Glomerular visceral epithelial cell (primary cell): ENCODE data around the gene HSD3B7.

Experiments
- DNase-seq: peaks from one replicate; pipeline ENCODE4 v3.0.0-alpha.2; 2016; ENCODE audit errors: extremely low spot score

The HSD3B7 gene

DNA sequence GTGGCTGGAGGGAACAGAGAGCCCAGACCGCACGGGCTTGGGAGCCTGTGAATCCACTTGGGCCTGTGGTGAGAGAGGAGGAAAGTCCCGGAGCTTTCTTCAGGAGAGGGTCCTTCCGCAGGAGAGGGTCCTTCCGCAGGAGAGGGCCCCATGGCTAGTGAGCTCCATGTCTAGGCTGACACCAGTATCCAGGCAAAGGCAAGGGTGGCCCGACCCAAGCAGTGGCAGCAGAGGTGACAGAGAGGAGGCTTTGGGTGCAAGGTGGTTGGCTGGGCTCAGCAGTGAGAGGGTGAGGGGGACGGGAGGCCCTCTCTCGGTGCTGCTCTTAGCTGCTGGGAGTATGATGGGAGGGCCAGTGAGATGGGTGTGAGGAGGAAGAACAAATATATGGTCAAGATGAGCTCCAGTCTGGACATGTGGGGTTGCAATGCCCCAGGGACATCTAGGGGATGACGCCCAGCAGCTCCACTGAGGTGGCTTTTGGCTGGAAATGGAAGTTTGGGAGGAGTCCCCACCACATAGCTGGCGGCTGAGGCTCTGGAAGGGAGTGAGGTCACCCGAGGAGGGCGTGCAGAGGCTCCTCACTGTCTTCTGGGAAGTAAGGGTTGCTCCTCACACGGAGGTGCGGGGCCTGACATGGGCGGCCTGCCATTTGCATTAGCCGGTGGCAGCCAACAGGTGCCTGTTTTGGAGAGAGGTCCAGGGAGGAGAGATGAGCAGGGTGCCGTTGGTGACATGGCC is 2.3 kb upstream of the HSD3B7 start:
- no peak for DNase-seq

GRCh38 chr16:30983289-30983889 is 1.6 kb upstream of the HSD3B7 start:
- no peak for DNase-seq

DNA sequence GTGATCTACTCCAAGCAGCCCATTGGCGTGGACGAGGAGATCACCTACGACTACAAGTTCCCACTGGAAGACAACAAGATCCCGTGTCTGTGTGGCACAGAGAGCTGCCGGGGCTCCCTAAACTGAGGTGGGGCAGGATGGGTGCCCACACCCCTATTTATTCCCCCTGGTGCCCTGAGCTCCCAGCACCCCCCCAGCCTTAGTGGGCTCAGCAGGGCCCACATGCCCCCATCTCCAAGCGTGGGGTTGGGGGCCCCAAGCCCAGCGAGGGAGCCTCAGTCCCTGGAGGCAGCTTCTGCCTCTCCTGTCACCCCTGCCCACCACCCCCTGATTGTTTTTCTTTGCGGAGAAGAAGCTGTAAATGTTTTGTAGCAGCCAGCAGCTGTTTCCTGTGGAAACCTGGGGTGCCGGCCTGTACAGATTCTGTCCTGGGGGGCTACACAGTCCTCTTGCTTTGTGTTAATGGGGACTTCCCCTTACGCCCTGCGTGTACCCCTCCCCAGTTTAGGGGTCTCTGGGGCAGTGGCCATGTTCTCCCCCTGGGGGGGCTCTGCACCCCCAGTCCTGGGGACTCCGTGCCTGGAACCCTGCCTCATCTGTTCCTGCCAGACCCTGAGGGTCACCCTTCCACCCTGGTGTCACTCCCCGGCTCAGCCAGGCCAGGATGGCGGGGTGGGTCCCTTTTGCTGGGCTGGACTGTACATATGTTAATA is 953 bp upstream of the HSD3B7 start:
- no peak for DNase-seq

- DNase-seq: peak; percentile 76
These were observed 558 bp downstream of the HSD3B7 start for GRCh38 chr16:30985401-30986128.

DNA sequence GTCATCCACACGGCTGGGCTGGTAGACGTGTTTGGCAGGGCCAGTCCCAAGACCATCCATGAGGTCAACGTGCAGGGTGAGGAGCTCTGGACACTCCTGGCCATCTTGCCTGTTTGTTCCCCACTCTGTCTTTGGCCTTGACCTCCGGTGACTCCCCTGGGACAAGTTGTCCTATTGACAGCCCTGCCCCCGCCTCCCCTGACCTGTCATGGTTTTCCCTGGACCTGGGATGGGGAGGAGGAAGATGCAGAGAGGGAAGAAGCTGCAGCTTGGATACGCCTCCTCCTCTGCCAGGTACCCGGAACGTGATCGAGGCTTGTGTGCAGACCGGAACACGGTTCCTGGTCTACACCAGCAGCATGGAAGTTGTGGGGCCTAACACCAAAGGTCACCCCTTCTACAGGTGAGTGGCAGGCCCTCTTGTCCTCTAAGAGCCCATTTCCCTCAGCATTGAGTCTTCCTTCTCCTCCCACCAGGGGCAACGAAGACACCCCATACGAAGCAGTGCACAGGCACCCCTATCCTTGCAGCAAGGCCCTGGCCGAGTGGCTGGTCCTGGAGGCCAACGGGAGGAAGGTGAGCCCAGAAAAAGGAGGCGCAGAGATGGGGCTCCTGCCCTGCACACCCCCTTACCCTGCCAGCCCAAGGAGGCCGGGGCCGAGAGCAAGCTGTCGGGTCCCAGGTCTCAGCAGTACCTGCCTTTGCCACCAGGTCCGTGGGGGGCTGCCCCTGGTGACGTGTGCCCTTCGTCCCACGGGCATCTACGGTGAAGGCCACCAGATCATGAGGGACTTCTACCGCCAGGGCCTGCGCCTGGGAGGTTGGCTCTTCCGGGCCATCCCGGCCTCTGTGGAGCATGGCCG is 1.4 kb downstream of the HSD3B7 start:
- no peak for DNase-seq

GRCh38 chr16:30987581-30988190 is 2.7 kb downstream of the HSD3B7 start:
- no peak for DNase-seq

DNA sequence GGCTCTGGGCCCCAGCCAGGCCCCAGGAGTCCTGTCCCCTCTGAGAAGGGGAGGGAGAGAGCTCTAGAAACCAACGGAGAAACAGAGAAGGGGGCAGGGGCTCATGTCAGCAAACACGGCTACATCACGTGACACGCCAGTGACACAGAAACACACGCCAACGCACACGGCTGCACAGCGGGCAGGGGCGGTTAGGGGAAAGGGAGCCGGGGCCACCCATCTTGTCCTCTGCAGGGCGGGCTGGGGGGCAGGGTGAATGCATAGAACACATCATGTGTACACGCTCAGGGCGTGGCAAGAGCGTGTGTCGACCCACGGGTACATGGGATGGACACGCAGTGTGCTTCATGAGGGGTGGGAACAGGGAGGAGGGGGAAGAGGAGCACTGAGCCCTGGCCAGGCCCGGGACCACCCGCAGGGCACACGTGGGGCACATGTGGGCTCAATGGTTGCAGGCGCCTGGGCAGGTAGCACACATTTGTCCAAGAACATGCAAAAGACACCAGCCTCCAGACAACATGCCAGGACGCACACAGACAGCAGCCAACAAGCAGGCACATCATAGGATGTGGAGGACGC is 4.6 kb downstream of the HSD3B7 start:
- no peak for DNase-seq

GRCh38 chr16:30990105-30990504 is 5.1 kb downstream of the HSD3B7 start:
- no peak for DNase-seq

DNA sequence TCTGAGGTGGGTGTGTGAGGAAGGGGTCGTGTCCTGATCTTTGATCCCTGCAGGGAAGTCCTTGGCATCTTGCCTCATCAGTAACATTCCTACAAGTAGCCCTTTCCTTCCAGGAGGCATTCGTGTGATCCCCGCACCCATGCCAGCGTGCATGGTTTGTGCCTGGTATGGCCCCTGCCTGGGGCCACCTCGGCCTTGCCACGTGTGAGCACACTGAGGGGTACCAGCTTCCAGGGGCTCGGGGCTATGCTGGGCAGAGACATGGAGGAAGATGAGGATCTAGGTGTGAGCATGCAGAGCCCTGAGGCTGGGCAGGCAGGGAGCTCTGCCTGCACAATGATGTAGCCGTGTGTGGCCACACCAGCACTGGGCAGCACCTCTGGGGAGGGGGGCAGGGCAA is 6.0 kb downstream of the HSD3B7 start:
- DNase-seq: no peak

DNA sequence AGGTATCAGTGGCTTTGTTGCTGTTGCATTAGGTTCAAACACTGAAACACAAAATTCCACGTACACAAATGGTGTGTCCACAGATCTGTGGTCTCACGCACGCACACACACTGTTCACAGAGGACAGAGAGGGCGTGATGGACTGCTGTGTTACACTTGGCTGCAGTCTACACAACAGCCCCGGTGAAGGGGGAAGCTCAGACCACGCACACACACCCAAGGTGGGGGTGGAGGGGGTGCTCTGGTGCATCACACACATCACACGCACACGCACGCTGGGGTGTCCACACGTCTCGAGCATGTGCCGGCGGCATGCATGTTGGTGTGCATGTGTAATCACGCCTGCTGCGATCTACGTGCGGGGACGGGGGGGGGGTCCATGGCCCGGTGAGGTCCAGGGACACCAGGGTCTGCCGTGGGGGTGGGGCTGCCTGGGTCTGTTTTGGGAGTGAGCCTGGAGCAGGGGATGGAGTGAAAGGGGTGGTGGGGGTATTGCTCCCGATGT is 7.3 kb downstream of the HSD3B7 start:
- DNase-seq: no peak

GRCh38 chr16:30992931-30993816 is 8.2 kb downstream of the HSD3B7 start:
- DNase-seq: no peak

DNA sequence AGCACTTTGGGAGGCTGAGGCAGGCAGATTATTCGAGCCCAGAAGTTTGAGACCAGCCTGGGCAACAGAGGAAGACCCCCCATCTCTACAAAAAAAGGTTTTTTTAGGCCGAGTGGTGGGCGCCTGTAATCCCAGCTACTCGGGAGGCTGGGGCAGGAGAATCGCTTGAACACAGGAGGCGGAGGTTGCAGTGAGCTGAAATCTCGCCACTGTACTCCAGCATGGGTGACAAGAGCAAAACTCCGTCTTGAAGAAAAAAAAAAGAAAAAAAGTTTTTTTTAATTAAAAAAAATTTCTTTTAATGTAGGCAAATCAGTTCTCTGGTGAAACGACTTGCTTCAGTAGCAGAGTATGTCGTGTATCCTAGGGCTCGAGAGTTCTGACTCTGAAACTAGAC is 10.9 kb downstream of the HSD3B7 start:
- no peak for DNase-seq

- peak; percentile 53 for DNase-seq
These were observed 11.4 kb downstream of the HSD3B7 start for GRCh38 chr16:30996324-30996984.

- peak; percentile 90 for DNase-seq
These were observed 12.1 kb downstream of the HSD3B7 start for GRCh38 chr16:30996985-30997724.

- DNase-seq: peak; percentile 83
These were observed 13.0 kb downstream of the HSD3B7 start for GRCh38 chr16:30997725-30998711.

- no peak for DNase-seq
These were observed 14.1 kb downstream of the HSD3B7 start for GRCh38 chr16:30998852-30999761.
